ENCODE measurements around the gene REV3L.

REV3L gene

DNA sequence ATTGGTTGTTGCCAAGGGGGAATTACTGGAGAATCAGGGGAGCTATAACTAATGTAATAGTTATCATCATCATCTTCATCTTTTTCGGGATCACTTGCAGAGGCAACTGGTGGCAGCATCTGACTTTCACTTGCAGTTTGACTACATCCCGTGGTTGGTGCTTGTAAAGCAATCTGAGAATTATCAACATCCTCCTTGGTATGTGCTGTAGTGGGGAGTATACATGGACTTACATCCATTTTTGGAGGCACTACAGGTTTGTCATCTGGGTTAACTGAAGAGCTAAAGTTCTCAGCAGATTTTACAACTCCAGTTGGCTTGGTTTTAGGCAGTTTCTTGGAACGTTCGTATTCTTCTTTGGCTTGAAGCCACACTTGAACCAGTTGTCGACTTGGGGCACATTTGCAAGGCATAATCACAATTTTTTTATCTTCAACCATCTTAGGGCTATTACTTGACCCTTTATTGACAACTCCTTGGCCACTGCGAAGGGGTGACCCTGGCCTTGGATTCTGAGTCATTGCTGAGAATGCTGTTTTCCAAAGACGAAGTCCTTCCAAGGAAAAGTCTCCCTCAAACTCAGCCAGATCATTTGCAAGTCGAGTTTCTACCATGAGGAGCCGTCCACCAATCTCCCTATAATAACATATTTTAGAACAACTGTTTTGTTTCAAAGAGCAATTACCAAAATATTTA, 115.5 kb downstream of the REV3L start:
- Histone ChIP-seq H3K9me3 (ENCODE audit: control insufficient read depth, insufficient read depth, low read length) (no peaks in the 10 kb centered on the region), H3K27ac (ENCODE audit: low read depth, low read length) (no peak overlapping the region), H3K36me3 (ENCODE audit: control insufficient read depth, insufficient read depth, low read length) (no peaks in the 10 kb centered on the region; the same call in 1 of the 2 replicates), H3K4me1 (ENCODE audit: control insufficient read depth, insufficient read depth, low read length) (no peaks in the 10 kb centered on the region), H3K27me3 (ENCODE audit: control insufficient read depth, insufficient read depth, low read length) (no peaks in the 10 kb centered on the region), H3K4me3 (ENCODE audit: low read depth, low read length) (no peak overlapping the region), H3K9ac (ENCODE audit: low read depth, low read length) (no peak overlapping the region)

DNA sequence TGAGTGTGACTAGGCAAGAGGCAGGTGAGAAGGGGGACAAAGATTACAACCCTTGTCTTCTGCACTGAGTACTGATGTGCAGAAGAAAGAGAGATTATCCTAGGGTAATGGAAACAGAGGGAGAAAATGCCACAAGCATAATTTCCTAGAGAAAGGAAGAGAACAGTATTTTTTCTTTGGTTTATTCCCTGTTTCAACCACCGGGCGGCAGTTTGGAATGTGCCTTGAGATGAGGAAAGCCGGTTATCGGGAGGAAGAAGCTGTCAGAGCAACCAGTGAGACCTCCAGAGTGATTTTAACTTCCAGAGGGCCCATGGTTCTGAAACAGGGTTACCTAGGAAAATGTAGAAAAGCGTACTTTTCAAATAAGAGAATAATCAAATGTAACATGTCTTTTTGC, 121.4 kb downstream of the REV3L start:
- Histone ChIP-seq H3K4me3 (ENCODE audit: low read depth, low read length) (no peak overlapping the region), H3K4me1 (ENCODE audit: control insufficient read depth, insufficient read depth, low read length) (no peaks in the 10 kb centered on the region; the same call in 1 of the 2 replicates), H3K9me3 (ENCODE audit: control insufficient read depth, insufficient read depth, low read length) (no peaks in the 10 kb centered on the region), H3K27ac (ENCODE audit: low read depth, low read length) (no peak overlapping the region), H3K36me3 (ENCODE audit: control insufficient read depth, insufficient read depth, low read length) (0 out of 2 replicates have a peak, but pooled peaks cover 2% of the 10 kb centered on the region), H3K27me3 (ENCODE audit: control insufficient read depth, insufficient read depth, low read length) (no peaks in the 10 kb centered on the region), H3K9ac (ENCODE audit: low read depth, low read length) (no peak overlapping the region)

GRCh38 chr6:111358454-111358853, 124.6 kb downstream of the REV3L start:
- H3K27me3 ChIP-seq (ENCODE audit: control insufficient read depth, insufficient read depth, low read length) = no peaks in the 10 kb centered on the region
- H3K9me3 ChIP-seq (ENCODE audit: control insufficient read depth, insufficient read depth, low read length) = no peaks in the 10 kb centered on the region
- H3K4me1 ChIP-seq (ENCODE audit: control insufficient read depth, insufficient read depth, low read length) = no peaks in the 10 kb centered on the region; the same call in 1 of the 2 replicates
- no peak overlapping the region for H3K4me3 ChIP-seq (ENCODE audit: low read depth, low read length)
- H3K27ac ChIP-seq (ENCODE audit: low read depth, low read length) = no peak overlapping the region
- H3K36me3 ChIP-seq (ENCODE audit: control insufficient read depth, insufficient read depth, low read length) = peaks cover 9% of the 10 kb centered on the region; the same call in 1 of the 2 replicates
- H3K9ac ChIP-seq (ENCODE audit: low read depth, low read length) = no peak overlapping the region

DNA sequence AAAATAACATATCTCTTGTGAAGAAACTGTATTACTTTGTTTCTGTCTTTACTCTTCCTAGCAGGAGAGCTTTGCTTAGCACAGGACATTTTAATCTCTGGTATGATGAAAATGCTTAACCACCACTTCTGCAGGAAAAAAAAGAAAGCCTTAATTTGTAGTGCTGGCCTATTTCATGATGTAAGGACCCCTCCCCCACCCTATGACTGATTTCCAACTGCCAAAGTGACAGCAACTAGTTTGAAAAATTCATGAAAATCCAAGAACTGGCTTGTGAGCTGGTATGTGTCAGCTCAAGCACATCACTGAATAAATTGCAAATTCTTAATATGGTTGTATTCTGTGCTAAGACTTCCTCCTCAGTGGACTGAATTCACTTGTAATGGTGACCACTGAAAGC, 125.3 kb downstream of the REV3L start:
- Histone ChIP-seq H3K36me3 (ENCODE audit: control insufficient read depth, insufficient read depth, low read length) (peaks cover 9% of the 10 kb centered on the region; the same call in 1 of the 2 replicates), H3K4me3 (ENCODE audit: low read depth, low read length) (no peak overlapping the region), H3K27ac (ENCODE audit: low read depth, low read length) (no peak overlapping the region)

GRCh38 chr6:111356551-111356950, 126.5 kb downstream of the REV3L start:
- Histone ChIP-seq H3K4me1 (ENCODE audit: control insufficient read depth, insufficient read depth, low read length) (no peaks in the 10 kb centered on the region; the same call in 1 of the 2 replicates), H3K4me3 (ENCODE audit: low read depth, low read length) (no peak overlapping the region), H3K27ac (ENCODE audit: low read depth, low read length) (no peak overlapping the region), H3K9ac (ENCODE audit: low read depth, low read length) (no peak overlapping the region), H3K27me3 (ENCODE audit: control insufficient read depth, insufficient read depth, low read length) (no peaks in the 10 kb centered on the region), H3K36me3 (ENCODE audit: control insufficient read depth, insufficient read depth, low read length) (peaks cover 10% of the 10 kb centered on the region), H3K9me3 (ENCODE audit: control insufficient read depth, insufficient read depth, low read length) (no peaks in the 10 kb centered on the region)

More for the DNA sequence above, 125.3 kb downstream of the REV3L start:
- H3K4me1 ChIP-seq (ENCODE audit: control insufficient read depth, insufficient read depth, low read length) = no peaks in the 10 kb centered on the region; the same call in 1 of the 2 replicates
- no peaks in the 10 kb centered on the region for H3K27me3 ChIP-seq (ENCODE audit: control insufficient read depth, insufficient read depth, low read length)
- H3K9me3 ChIP-seq (ENCODE audit: control insufficient read depth, insufficient read depth, low read length) = no peaks in the 10 kb centered on the region
- H3K9ac ChIP-seq (ENCODE audit: low read depth, low read length) = no peak overlapping the region

DNA sequence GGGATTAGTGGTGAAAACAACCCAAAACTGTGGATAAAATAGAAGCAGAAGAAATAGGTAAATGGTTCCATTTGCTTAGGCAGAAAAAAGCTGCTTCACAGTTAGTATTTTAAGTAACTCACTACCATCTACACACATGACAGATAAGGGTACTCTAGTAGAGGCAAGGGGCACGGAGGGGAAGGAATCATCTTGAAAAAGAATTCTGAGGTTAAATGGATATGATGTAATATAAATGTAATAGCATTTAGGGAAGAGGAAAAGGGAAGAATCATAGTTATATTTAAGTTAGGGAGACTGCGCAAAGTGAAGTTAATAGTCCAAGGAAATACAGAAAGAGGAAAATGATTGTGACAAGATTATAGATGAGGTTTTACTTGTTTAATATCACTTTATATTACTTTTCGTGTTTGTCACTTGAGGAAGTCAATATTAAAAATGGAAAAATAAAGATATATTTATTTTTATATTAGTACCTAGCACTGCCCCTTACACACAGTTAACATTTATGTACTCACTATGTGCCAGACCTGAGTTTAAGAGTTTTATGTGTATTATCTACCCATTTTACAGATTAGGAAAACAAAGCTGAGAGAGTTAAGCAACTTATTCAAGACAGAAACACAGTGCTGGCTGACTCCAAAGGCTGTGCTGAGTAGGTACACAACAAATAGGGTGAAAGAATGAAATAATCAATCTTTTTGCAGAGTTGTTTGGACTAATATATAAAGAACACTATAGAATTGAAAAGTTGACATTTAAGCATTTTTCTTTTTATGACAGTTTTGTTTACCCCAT, 128.1 kb downstream of the REV3L start:
- Histone ChIP-seq H3K27me3 (ENCODE audit: control insufficient read depth, insufficient read depth, low read length) (no peaks in the 10 kb centered on the region), H3K9ac (ENCODE audit: low read depth, low read length) (no peak overlapping the region), H3K4me3 (ENCODE audit: low read depth, low read length) (no peak overlapping the region), H3K4me1 (ENCODE audit: control insufficient read depth, insufficient read depth, low read length) (no peaks in the 10 kb centered on the region), H3K27ac (ENCODE audit: low read depth, low read length) (no peak overlapping the region), H3K9me3 (ENCODE audit: control insufficient read depth, insufficient read depth, low read length) (no peaks in the 10 kb centered on the region), H3K36me3 (ENCODE audit: control insufficient read depth, insufficient read depth, low read length) (peaks cover 18% of the 10 kb centered on the region)

- peaks cover 19% of the 10 kb centered on the region for H3K36me3 ChIP-seq (ENCODE audit: control insufficient read depth, insufficient read depth, low read length)
- H3K9ac ChIP-seq (ENCODE audit: low read depth, low read length) = no peak overlapping the region
- no peak overlapping the region for H3K4me3 ChIP-seq (ENCODE audit: low read depth, low read length)
- H3K9me3 ChIP-seq (ENCODE audit: control insufficient read depth, insufficient read depth, low read length) = no peaks in the 10 kb centered on the region
- H3K4me1 ChIP-seq (ENCODE audit: control insufficient read depth, insufficient read depth, low read length) = no peaks in the 10 kb centered on the region
- H3K27me3 ChIP-seq (ENCODE audit: control insufficient read depth, insufficient read depth, low read length) = no peaks in the 10 kb centered on the region
- no peak overlapping the region for H3K27ac ChIP-seq (ENCODE audit: low read depth, low read length)
Observed at GRCh38 chr6:111353912-111354462, 129.0 kb downstream of the REV3L start.

GRCh38 chr6:111347589-111347988, 135.4 kb downstream of the REV3L start:
- Histone ChIP-seq H3K27ac (ENCODE audit: low read depth, low read length) (no peak overlapping the region), H3K27me3 (ENCODE audit: control insufficient read depth, insufficient read depth, low read length) (no peaks in the 10 kb centered on the region), H3K4me3 (ENCODE audit: low read depth, low read length) (no peak overlapping the region), H3K9ac (ENCODE audit: low read depth, low read length) (no peak overlapping the region), H3K36me3 (ENCODE audit: control insufficient read depth, insufficient read depth, low read length) (peaks cover 15% of the 10 kb centered on the region; the same call in 1 of the 2 replicates), H3K9me3 (ENCODE audit: control insufficient read depth, insufficient read depth, low read length) (no peaks in the 10 kb centered on the region), H3K4me1 (ENCODE audit: control insufficient read depth, insufficient read depth, low read length) (peaks cover 6% of the 10 kb centered on the region; the same call in 1 of the 2 replicates)

DNA sequence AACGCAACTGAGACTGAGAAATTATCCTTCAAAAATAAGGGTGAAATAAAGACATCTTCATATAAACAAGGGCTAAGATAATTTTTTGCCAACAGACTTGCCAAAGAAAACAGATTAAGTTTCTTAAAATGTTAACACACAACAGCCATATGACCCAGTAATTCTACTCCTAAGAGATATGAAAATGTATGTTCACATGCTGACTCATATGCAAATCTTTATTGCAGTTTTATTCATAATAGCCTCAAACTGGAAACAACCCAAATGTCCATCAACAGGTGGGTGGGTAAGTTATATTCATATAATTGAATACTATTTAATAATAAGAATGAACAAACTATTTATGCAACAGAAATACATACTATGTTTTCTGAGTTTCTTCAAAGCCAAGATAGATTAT, 140.1 kb downstream of the REV3L start:
- Histone ChIP-seq H3K9ac (ENCODE audit: low read depth, low read length) (no peak overlapping the region), H3K27ac (ENCODE audit: low read depth, low read length) (no peak overlapping the region), H3K4me1 (ENCODE audit: control insufficient read depth, insufficient read depth, low read length) (peaks cover 23% of the 10 kb centered on the region), H3K4me3 (ENCODE audit: low read depth, low read length) (no peak overlapping the region), H3K36me3 (ENCODE audit: control insufficient read depth, insufficient read depth, low read length) (0 out of 2 replicates have a peak, but pooled peaks cover 5% of the 10 kb centered on the region), H3K27me3 (ENCODE audit: control insufficient read depth, insufficient read depth, low read length) (no peaks in the 10 kb centered on the region), H3K9me3 (ENCODE audit: control insufficient read depth, insufficient read depth, low read length) (no peaks in the 10 kb centered on the region)

DNA sequence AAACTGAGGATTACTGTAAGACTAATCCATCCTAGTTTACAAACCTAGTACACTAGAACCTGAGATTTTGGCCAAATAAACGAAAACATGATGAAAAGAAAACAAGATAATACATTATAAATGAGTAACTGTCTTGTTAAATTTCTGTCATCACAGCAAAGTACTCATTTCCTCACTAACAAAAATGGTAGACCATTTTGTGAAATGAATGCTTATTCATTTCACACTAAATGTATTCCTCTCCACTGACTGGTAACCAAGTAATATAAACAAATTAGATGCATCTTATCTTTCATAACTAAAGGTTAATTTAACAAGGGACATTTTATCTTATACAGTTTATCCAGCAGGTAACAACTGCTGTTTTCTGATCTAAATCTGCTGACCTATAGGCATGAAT, 143.7 kb downstream of the REV3L start:
- Histone ChIP-seq H3K4me3 (ENCODE audit: low read depth, low read length) (no peak overlapping the region), H3K27ac (ENCODE audit: low read depth, low read length) (no peak overlapping the region), H3K4me1 (ENCODE audit: control insufficient read depth, insufficient read depth, low read length) (peaks cover 18% of the 10 kb centered on the region), H3K9me3 (ENCODE audit: control insufficient read depth, insufficient read depth, low read length) (no peaks in the 10 kb centered on the region), H3K36me3 (ENCODE audit: control insufficient read depth, insufficient read depth, low read length) (0 out of 2 replicates have a peak, but pooled peaks cover 5% of the 10 kb centered on the region), H3K9ac (ENCODE audit: low read depth, low read length) (no peak overlapping the region), H3K27me3 (ENCODE audit: control insufficient read depth, insufficient read depth, low read length) (no peaks in the 10 kb centered on the region)

GRCh38 chr6:111338843-111339242, 144.2 kb downstream of the REV3L start:
- peaks cover 17% of the 10 kb centered on the region for H3K4me1 ChIP-seq (ENCODE audit: control insufficient read depth, insufficient read depth, low read length)
- no peaks in the 10 kb centered on the region for H3K27me3 ChIP-seq (ENCODE audit: control insufficient read depth, insufficient read depth, low read length)
- H3K27ac ChIP-seq (ENCODE audit: low read depth, low read length) = no peak overlapping the region
- no peak overlapping the region for H3K9ac ChIP-seq (ENCODE audit: low read depth, low read length)
- no peaks in the 10 kb centered on the region for H3K9me3 ChIP-seq (ENCODE audit: control insufficient read depth, insufficient read depth, low read length)
- 0 out of 2 replicates have a peak, but pooled peaks cover 5% of the 10 kb centered on the region for H3K36me3 ChIP-seq (ENCODE audit: control insufficient read depth, insufficient read depth, low read length)
- no peak overlapping the region for H3K4me3 ChIP-seq (ENCODE audit: low read depth, low read length)

Measured in HUES48 (cell line).